GM10266 (cell line): ENCODE data around the gene HSPG2.

Experiments used
- DNase-seq: peaks from one replicate; pipeline ENCODE4 v3.0.0; 2012; ENCODE audit errors: extremely low spot score
- CTCF ChIP-seq: IDR thresholded peaks from 2 replicates; pipeline ENCODE4 v1.5.1; 2012; ENCODE audit warnings: mild to moderate bottlenecking, low read depth; ENCODE audit not compliant: control insufficient read depth, insufficient read depth; ENCODE audit errors: missing control alignments

The HSPG2 gene

GRCh38 chr1:21891081-21891480 is 46.0 kb downstream of the HSPG2 start:
- DNase-seq: no peak

GRCh38 chr1:21888500-21888899 is 48.6 kb downstream of the HSPG2 start:
- TF ChIP-seq CTCF: no peak
- DNase-seq: no peak

More at GRCh38 chr1:21891081-21891480, 46.0 kb downstream of the HSPG2 start:
- no peak for TF ChIP-seq CTCF

- TF ChIP-seq CTCF: no peak
- no peak for DNase-seq
Observed at GRCh38 chr1:21887796-21888195, 49.3 kb downstream of the HSPG2 start.

GRCh38 chr1:21887216-21887736 is 49.8 kb downstream of the HSPG2 start:
- TF ChIP-seq CTCF: no peak
- DNase-seq: no peak

DNA sequence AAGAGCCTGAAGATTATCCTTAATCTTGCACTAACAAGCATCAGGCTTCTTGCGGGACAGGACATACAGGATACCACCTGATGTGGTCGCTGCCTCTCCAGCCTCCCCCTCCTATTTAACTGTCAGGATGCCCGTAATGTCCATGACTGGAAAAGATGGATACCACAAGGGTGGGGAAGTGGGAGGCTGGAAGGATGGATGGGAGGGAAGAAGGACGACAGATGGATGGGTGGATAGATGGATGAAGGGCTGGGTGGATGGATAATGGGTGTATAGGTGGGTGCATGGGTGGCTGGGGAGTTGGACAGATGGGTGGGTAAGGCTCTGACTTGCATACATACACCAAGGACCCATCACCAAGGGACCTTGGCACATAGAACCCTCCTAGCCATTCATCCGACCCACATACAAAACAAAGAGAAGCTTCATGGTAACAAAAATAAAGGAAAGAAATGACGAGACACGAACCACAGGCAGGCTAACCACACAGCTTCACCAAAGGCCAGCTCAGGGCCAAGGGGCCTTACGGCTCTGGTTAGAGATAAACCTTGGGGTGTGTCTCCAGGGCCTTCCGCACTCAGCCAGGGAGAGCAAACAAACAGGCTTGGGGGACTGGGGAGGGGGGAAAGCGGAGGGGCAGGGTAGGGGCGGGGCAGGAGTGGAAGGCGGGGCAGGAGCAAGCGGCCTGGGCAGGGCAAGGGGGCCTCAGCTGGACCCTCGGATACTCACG is 50.5 kb downstream of the HSPG2 start:
- no peak for TF ChIP-seq CTCF
- no peak for DNase-seq

GRCh38 chr1:21885236-21886037 is 51.7 kb downstream of the HSPG2 start:
- no peak for DNase-seq
- no peak for TF ChIP-seq CTCF
